Mucosa of descending colon (tissue), 3 donors: Measurements from ENCODE around the gene STX4. TPM values are rescaled to one million over a fixed set of nuclear protein-coding genes. Genes with fewer than 3 reads are reported as not detected.
"Not testable (repeated sequence)": the region's sequence is repeated elsewhere in the genome, so short reads cannot be mapped to it uniquely, and the experiment has no call there.

Experiments used
- ATAC-seq: fragments of 200-7000 bp; cut with Tn5 transposase; one replicate; pipeline ENCODE4 v1.9.1; 2020; ENCODE audit warnings: mild to moderate bottlenecking, moderate library complexity
- DNase-seq, 3 donors: peaks; one replicate each; pipeline ENCODE4 v3.0.0-alpha.2; 2020
- H3K36me3 ChIP-seq: fragments of 200-600 bp; one replicate; pipeline ENCODE4 v1.8.0; 2021; ENCODE audit warnings: low read depth, mild to moderate bottlenecking
- H3K4me1 ChIP-seq: fragments of 200-600 bp; one replicate; pipeline ENCODE4 v1.8.0; 2021; ENCODE audit warnings: low read depth, mild to moderate bottlenecking
- H3K4me3 ChIP-seq: fragments of 200-600 bp; one replicate; pipeline ENCODE4 v1.8.0; 2021; ENCODE audit warnings: mild to moderate bottlenecking
- H3K9me3 ChIP-seq: fragments of 200-600 bp; one replicate; pipeline ENCODE4 v1.8.0; 2021; ENCODE audit warnings: mild to moderate bottlenecking
- intact Hi-C, 2 donors: fragments of 100-400 bp; cut with DNase I in 1 of 2; cut with micrococcal nuclease in 1 of 2; formaldehyde crosslinking; loops; one replicate each; pipeline versions ENCODE4 v1.11.0 to v1.11.1; 2022; cut with DNase I, micrococcal nuclease
- total RNA-seq, 3 donors: library from RNA; stranded (reverse); fragmentation: NEBNext Ultra II Directional in 2 of 3; extraction: Animal tissue kit (Norgen Biotek cat#: 25700) in 2 of 3; gene quantifications; one replicate each; pipeline versions ENCODE4 v1.2.1 to v1.2.4, GENCODE V29; 2021 to 2023
- TF ChIP-seq, protein P1 (sequence below): fragments of 200-600 bp; IDR thresholded peaks from one replicate; pipeline ENCODE4 v1.8.0; 2022; ENCODE audit warnings: antibody characterized with exemption, mild to moderate bottlenecking
- donor health status: DM: no; HTN: no; CAD: no; lungs with moderate emphysema.
- donor health status: DM: no; HTN: no; CAD: no.
- donor health status: DM: no; HTN: yes; CAD: no.

STX4 gene
- total RNA-seq, 3 donors from 2014 or later, result 74.8 to 87.7 (median 86.9) TPM

DNA sequence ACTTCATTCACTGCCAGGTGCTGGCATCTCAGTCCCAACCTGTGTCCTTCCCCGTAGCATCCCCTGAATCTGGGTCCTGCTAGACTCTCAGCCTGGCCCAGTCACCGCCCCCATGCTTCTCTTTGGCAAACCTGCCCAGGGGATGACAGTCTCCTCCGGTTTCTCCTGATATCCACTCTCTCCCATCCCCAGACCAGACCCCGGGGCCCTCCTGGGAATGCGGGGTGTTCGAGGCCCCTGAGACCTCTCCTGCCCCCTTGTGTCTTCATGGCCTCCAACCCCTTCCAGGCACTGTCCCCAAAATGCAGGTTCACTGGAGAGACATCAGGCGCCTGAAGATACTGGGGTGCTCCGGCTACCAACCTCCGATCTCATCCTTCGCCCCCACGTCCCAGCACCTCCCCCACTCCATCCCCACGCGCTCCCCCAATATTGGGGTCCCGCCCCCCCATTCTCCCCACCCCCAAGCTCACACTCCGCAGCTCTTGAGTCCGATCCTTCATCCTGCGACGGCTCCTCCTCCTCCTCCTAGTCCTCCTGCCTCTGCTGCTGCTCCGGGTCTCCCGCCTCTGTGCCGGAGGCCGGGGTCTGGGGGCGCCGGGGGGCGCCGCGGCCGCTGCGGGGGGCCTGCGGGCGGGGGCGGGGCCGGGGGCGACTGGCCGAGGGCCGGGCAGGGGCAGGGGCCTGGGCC is 23.3 kb upstream of the STX4 start:
- no peak for DNase-seq
- H3K4me1 ChIP-seq, result no peaks in the 10 kb centered on the region
- TF ChIP-seq, protein P1, sequence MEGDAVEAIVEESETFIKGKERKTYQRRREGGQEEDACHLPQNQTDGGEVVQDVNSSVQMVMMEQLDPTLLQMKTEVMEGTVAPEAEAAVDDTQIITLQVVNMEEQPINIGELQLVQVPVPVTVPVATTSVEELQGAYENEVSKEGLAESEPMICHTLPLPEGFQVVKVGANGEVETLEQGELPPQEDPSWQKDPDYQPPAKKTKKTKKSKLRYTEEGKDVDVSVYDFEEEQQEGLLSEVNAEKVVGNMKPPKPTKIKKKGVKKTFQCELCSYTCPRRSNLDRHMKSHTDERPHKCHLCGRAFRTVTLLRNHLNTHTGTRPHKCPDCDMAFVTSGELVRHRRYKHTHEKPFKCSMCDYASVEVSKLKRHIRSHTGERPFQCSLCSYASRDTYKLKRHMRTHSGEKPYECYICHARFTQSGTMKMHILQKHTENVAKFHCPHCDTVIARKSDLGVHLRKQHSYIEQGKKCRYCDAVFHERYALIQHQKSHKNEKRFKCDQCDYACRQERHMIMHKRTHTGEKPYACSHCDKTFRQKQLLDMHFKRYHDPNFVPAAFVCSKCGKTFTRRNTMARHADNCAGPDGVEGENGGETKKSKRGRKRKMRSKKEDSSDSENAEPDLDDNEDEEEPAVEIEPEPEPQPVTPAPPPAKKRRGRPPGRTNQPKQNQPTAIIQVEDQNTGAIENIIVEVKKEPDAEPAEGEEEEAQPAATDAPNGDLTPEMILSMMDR, result no peak
- intact Hi-C loops, result no loop called here
- H3K36me3 ChIP-seq, result no peaks in the 10 kb centered on the region
- no peak for ATAC-seq
- H3K4me3 ChIP-seq, result no peak overlapping the region
- no peaks in the 10 kb centered on the region for H3K9me3 ChIP-seq

DNA sequence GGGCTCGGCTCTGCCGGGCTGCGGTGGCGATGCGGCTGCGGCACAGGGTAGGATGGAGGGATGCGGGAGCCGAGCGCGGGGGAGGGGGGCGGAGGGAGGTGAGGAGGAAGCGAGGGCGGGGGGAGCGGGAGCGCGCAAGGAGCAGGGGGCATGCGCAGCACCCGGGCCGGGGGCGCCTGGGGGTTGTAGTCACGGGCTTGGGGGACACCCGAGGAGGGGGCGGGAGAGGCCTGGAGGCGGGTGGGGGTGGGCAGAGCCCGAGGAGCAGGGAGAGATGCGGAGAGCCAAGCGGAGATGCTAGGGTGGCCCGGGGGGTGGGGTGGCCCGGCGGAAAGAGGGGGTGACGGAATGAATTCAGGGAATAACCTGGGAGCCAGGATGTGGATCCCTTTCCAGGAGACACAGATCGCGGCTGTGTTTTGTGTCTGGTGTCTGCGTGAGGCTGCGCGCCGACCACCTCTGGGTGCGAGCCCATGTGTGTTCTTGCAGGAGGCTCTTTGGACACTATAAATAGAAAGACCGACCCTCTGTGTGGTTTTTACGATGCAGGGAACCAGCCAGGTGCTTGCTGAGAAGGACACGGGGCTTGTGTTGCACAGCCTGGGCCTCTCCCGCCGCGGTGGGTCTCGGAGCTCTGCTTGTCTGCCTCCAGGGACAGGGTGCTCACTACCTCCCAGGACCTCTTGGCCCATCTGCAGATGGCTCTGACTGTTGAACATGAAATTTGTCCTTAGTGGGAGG is 22.6 kb upstream of the STX4 start, which contains the start of gene STX1B:
STX1B (minus strand) TSS at position 54 of the 741 bp plus-strand sequence. CDS start 242 bp downstream, outside the sequence.
- H3K36me3 ChIP-seq, result no peaks in the 10 kb centered on the region
- TF ChIP-seq, protein P1, result no peak
- no peaks in the 10 kb centered on the region for H3K4me1 ChIP-seq
- DNase-seq (no peak), ATAC-seq (no peak)
- H3K9me3 ChIP-seq, result no peaks in the 10 kb centered on the region
- intact Hi-C loops, result no loop called here
- no peak within 1 kb of the TSS for H3K4me3 ChIP-seq

DNA sequence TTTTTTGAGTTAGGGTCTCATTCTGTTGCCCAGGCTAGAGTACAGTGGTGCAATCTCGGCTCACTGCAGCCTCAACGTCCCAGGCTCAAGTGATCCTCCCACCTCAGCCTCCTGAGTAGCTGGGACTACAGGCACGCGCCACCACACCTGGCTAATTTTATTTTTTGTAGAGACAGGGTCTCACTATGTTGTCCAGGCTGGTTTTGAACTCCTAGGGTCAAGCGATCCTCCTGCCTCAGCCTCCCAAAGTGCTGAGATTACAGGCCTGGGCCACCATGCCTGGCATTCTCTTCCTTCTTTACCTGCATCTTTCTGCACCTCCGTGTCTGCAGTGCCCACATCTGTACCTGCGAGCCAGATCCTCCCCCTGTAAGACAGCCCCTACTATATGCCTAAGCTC is 21.5 kb upstream of the STX4 start:
- intact Hi-C loops, ATAC-seq, DNase-seq, H3K9me3 ChIP-seq, H3K4me1 ChIP-seq, H3K36me3 ChIP-seq, H3K4me3 ChIP-seq: not testable (repeated sequence)

DNA sequence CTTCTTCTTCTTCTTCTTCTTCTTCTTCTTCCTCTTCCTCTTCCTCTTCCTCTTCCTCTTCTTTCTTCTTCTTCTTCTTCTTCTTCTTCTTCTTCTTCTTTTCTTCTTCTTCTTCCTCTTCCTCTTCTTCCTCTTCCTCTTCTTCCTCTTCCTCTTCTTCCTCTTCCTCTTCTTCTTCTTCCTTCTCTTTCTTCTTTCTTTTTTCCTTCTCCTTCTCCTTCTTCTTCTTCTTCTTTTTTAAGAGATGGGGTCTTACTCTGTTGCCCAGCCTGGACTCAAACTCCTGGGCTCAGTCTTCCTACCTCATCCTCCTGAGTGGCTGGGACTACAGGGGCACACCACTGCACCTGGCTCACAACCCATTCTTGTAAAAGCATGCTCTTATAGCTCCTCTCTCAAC is 20.1 kb upstream of the STX4 start:
- H3K36me3 ChIP-seq, H3K4me1 ChIP-seq, DNase-seq, H3K4me3 ChIP-seq, ATAC-seq, intact Hi-C loops, H3K9me3 ChIP-seq: not testable (repeated sequence)

DNA sequence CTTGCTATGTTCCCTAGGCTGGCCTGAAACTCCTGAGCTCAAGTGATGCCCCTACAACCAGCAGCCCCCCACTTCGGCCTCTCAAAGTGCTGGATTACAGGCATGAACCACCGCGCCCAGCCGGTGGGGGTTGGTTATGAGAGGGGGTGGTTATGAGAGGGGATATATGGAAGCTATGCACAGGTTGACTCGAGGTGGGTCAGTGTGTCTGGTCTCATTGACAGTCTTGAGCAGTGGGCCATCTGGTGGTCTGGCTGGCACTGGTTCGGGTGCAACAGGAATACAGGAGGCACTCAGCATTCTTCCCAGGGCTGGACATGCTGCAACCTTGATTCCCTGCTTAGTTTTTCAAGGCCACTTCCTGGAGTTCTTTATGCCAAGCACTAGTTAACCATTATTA is 17.3 kb upstream of the STX4 start:
- Histone ChIP-seq H3K36me3 (no peaks in the 10 kb centered on the region), H3K4me3 (no peak overlapping the region), H3K4me1 (no peaks in the 10 kb centered on the region), H3K9me3 (no peaks in the 10 kb centered on the region)
- intact Hi-C loops, result no loop called here
- TF ChIP-seq, protein P1, result no peak
- DNase-seq (no peak), ATAC-seq (peak; percentile 48)

DNA sequence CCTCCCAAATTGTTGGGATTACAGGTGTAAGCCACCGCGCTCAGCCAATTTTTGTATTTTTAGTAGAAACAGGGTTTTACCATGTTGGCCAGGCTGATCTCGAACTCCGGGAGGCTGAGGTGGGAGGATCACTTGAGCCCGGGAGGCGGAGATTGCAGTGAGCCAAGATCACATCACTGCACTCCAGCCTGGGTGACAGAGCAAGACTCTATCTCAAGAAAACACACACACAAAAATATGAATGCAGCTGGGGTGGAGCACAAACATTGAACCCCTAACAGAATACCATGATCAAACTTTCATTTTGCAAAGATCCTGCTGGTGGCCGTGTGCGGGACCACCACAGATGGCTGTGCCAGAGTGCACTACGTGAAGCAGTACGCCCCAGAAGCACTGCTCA is 15.6 kb upstream of the STX4 start:
- H3K9me3 ChIP-seq, ATAC-seq, DNase-seq, intact Hi-C loops, H3K4me1 ChIP-seq, H3K36me3 ChIP-seq, H3K4me3 ChIP-seq: not testable (repeated sequence)

DNA sequence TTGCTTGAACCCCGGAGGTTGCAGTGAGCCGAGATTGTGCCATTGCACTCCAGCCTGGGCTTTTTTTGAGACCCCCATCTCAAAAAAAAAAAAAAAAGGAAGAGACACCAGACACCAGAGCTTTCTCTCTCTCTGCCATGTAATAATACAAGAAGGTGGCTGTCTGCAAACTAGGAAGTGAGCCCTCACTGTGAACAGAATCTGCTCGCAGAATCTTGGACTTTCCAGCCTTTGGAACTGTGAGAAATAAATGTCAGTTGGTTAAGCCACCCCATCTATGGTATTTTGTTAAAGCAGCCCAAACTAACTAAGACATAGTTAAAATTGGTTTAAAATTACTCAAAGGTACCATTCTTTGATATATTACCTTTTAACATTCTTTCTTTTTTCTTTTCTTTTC is 12.8 kb upstream of the STX4 start:
- ATAC-seq (no peak), DNase-seq (no peak)
- Histone ChIP-seq H3K4me1 (no peaks in the 10 kb centered on the region), H3K9me3 (no peaks in the 10 kb centered on the region), H3K36me3 (no peaks in the 10 kb centered on the region), H3K4me3 (no peak overlapping the region)
- intact Hi-C loops, result no loop called here
- TF ChIP-seq, protein P1, result no peak
